Skin epidermis (tissue), 12 donors: ENCODE measurements around the gene SLC16A9.
A peak's percentile ranks its signal among the peaks of the same experiment; 100 is the strongest.

Experiments used
- H3K27ac ChIP-seq, 21 experiments: fragments of 200-600 bp; sonication (generic) in 11 of 21; one replicate each; pipeline ENCODE4 v1.5.0; 2020; ENCODE audit warnings: mild to moderate bottlenecking in 3 of 21, inconsistent platforms in 2 of 21, moderate library complexity in 2 of 21
- H3K4me3 ChIP-seq, 7 experiments: fragments of 200-600 bp; sonication (generic) in 2 of 7; one replicate each; pipeline ENCODE4 v1.5.0; 2020; ENCODE audit warnings: inconsistent platforms in 2 of 7, mild to moderate bottlenecking in 2 of 7, moderate library complexity in 1 of 7

Gene SLC16A9

DNA sequence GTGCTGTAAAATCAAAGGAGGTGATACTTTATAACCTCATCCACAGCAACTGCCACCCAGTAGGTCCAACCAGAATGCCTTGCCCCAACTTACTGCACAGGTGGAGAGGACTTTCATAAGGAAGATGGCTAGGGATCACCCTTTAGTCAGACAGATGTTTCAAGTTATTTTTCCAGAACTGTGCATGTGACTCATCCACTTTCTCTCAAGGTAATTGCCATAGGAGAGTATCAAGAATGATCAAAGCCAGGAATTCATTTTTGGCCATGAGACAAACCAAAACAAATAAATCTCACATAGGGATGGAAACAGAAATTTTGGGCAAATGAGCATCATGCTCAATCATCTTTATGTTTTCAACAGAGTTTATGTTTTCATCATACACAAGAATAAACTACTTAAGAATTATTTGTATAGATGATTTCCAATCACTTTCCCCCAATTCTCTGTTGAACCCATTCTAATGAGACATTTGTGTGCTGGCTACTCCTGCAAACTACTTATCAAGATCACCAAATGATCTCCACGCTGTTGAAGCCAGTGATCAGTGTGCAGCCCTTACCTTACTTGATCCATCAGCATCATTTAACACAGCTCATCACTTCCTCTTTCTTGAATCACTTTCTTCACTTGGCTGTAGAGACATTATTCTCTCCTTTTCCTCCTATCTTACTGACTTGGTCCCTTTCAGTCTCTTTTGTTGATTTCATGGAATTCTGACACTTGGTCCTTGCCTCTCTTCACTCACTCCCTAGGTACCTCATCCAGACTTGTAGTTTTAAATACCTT is 74.0 kb downstream of the SLC16A9 start:
- Histone ChIP-seq H3K27ac (no peak overlapping the region), H3K4me3 (no peak overlapping the region)

DNA sequence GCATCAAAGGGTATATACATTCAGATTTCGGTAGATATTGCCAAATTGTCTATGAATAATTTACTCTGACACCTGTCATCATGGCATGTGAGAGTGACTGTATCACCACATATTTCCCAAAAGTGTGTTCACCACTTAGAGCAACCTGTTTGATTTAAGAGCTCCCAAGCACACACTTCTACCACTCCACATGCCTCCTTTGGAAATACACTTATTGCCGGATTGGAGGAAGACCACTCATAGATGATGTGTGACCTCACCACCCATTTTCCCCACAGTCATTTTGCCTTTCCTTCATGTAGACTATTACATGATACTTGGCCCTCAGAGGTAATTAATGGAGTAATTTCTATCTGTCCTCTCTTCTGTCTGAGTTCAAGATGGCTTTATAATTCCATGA is 75.5 kb downstream of the SLC16A9 start:
- Histone ChIP-seq H3K4me3 (no peak overlapping the region), H3K27ac (no peak overlapping the region)

DNA sequence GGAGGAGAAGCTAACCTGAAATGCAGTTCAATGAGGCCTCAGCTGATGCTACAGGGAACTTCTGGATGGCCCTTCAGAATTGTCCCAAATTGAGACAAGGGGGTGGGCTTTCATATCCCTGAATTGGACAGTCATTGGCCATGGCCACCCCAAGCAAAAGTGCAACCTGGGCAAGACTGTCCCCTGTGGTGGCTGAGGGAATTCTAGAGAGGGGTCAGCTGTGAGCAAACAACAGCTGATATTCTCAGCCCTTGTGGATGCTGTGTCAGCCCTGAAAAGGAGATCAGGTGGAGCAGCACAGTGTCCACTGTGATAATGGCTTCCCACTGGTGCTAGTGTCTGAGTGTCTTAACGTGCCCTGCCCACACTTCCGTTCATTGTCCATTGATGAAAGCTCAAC is 76.6 kb downstream of the SLC16A9 start:
- no peak overlapping the region for H3K4me3 ChIP-seq
- no peak overlapping the region for H3K27ac ChIP-seq

DNA sequence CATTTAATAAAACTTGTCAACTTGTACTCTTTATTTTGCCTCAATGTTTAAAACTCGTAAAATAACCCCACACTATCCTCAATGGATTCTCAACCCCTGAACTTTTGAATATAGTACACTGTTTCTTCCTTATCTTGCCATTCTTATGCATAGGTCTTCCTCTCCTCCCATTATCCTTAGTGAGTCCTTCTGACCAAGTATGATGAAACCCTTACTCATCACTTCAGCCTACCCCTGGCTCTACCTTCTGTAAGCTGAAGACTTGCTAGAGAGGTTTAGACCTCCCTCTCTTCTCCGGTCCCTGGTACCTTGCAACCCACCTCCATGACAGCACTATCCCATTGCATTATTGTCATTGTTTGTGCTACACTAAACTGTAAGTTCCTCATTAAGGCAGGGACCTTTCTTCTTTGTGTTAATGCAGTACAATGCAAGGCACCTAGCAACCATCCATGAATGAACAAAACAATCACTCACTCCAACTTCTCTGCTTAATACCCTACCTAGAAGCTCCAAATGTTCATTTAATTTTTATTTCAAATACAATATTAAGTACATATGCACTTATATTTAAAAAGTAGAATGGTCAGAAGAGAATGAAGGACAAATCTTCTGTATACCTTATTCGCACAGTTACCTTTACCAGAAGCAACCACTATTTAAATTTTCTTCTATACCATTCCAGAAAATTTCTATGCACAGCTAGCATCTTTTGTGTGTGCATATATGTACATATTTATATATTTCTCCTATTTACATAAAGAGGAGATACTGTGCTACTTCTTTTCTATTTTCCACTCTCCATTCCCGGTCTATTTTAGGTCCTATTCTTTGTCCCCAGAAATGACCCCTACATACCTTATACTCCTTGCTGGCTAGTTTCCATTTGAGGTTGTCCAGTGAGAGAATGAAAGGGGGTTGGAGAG is 77.5 kb downstream of the SLC16A9 start:
- Histone ChIP-seq H3K27ac (no peak overlapping the region), H3K4me3 (no peak overlapping the region)

DNA sequence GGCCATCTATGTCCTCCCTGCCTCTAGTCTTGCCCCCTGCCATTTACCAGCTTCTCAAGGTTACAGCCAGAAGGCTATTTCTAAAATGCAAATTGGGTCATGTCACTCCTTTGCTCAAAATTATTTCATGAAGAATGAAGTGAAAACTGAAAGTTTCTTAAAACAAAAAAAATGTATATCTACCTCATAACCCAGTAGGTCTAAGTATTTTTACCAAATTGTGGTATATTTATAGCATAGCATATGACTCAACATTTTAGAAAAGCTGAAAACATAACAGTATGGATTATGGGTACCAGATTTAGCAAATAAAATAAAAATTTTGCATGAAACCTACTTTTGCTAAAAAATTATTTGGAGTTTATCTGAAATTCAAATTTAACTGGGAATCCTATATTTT is 78.4 kb downstream of the SLC16A9 start:
- no peak overlapping the region for H3K4me3 ChIP-seq

DNA sequence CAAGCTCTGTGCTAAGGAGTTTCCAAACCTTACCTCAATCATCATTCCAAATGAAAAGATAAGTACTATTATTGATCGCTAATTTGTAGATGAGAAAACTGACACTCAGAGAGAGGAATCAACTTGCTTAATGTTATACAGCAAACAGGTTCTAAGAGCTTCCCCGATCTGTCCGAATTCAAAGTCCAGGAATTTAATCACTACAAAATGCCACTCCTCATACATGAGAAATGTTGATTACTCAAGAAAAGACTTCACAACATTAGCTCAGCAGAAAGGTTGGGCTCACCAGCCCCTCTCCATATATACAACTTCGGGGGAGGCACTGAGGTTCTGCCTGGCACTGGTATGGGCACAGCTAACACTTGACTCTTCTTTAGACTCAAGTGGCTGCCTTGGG is 80.7 kb downstream of the SLC16A9 start:
- Histone ChIP-seq H3K27ac (no peak overlapping the region), H3K4me3 (no peak overlapping the region)

More for the DNA sequence above, 78.4 kb downstream of the SLC16A9 start:
- no peak overlapping the region for H3K27ac ChIP-seq

DNA sequence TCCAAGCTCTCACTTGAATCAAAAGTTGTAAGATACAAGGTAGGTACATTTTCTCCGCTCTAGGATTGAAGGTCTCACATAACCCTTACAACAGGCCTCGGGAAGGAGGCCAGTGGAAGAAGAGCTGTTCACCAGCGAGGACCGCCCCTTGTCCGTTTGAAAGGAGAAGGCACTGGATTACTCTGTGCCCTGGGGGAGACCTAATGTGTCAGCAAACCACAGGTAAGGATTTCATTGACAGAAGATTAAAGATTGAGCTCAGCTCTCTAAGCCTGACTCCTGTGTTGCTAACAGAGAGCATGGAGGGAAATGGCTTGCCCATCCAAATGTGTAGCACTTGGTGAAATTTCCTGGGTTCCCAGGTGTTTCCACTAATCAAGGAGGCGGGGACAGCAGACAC is 81.2 kb downstream of the SLC16A9 start:
- Histone ChIP-seq H3K27ac (no peak overlapping the region), H3K4me3 (no peak overlapping the region)

DNA sequence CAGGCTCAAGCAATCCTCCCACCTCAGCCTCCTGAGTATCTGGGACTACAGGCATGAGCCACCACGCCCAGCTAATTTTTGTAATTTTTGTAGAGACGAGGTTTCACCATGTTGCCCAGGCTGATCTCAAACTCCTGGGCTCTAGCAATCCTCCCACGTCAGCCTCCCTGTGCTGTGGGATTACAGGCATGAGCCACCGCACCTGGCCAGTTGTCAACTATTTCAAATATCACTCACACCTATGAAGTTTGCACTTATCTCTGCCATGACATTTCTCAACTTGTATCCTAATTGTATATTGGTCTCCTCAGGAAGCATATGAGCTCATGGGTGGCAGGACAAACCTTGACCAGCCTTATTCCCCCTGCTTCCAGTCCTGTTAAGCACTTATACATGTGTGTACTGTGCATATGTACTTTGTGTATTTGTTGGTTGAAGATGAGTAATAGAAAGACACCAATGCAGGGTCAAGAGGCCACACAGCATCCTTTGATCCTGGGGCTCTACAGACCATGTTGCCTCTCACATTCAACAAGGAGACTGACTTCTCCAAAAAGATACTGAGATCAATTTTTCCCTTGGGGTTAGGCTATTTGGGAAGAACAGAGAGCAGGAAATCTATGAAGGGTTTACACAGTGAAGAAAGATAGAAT is 82.2 kb downstream of the SLC16A9 start:
- Histone ChIP-seq H3K27ac (no peak overlapping the region), H3K4me3 (no peak overlapping the region)

DNA sequence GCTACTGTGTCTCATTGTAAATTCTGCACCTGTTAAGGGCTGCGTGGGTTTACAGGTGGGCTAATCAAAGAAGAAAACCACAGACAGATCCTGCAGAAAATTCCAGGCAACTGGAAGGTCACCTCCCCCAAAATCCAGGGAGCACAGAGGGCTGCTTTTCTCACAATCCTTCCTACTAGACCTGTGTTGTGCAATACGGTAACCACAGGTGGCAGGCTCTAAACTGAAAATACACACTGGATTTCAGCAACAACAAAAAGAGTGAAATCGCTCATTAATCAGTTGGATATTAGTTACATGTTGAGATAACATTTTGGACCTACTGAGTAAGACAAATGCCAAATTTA is 83.2 kb downstream of the SLC16A9 start:
- Histone ChIP-seq H3K27ac (no peak overlapping the region), H3K4me3 (no peak overlapping the region)

DNA sequence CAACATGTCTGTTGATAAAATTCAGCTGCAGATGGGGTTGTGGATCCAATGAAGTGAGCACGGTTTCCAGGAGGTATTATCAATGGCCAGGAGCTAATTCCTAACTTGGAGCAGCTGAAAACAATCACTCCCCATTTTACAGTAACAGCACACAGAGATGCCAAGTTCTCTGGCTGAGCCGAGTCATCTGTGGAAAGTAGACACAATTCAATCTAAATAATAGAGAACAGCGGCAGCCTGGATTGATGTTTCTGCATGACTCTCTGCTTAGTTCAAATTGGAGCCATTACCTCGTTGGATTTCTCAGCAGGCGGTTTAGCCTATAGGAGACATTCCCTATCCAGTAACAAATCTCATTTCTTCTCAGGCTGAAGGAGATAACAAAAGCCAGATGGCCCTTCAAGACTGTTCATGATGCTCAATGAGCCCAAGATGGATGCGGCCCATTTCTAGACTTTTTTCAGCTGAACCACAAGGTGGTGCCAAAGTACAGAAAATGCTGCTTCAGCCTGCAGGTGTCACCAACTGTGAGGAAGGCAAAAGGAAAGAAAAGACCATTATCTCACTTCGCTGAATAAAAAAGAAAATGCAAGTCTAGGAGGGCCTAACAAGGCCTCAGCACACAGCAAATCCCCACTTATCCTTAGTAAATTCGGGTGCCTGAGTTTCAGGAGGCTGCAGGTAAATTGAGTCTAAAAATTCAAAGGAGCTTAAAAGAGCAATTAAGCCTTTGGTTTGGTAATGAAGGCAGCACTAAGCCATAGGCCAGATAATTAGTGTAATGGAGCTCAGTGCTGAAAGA is 83.7 kb downstream of the SLC16A9 start:
- Histone ChIP-seq H3K4me3 (no peak overlapping the region), H3K27ac (no peak overlapping the region)

DNA sequence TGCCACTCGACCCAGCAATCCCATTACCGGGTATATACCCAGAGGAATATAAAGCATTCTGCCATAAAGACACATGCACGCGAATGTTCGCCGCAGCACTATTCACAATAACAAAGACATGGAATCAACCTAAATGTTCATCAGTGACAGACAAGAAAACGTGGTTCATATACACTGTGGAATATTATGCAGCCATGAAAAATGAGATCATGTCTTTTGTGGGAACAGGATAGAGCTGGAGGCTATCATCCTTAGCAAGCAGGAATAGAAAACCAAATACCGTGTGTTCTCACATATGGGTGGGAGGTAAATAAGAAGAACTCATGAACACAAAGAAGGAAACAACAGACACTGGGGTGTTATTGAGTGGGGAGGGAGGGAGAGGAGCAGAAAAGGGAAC is 84.7 kb downstream of the SLC16A9 start:
- no peak overlapping the region for H3K4me3 ChIP-seq
- H3K27ac ChIP-seq, result no peak overlapping the region

DNA sequence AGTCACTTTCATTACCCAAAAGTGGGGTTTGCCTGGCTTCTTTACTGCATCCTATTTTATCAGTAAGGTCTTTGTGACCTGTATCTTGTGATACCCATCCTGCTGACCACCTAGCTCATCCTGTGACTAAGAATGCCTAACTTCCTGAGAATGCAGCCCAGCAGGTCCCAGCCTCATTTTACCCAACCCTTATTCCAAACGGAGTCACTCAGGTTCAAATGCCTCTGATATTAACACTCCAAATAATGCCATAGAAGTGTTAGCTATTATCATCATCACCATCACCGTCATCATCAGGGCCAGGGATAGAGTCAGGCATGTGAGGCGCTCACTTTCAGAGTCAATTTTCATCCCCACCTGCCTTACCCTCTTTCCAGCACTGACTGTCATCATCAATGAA is 85.5 kb downstream of the SLC16A9 start:
- H3K27ac ChIP-seq, result no peak overlapping the region
- no peak overlapping the region for H3K4me3 ChIP-seq

DNA sequence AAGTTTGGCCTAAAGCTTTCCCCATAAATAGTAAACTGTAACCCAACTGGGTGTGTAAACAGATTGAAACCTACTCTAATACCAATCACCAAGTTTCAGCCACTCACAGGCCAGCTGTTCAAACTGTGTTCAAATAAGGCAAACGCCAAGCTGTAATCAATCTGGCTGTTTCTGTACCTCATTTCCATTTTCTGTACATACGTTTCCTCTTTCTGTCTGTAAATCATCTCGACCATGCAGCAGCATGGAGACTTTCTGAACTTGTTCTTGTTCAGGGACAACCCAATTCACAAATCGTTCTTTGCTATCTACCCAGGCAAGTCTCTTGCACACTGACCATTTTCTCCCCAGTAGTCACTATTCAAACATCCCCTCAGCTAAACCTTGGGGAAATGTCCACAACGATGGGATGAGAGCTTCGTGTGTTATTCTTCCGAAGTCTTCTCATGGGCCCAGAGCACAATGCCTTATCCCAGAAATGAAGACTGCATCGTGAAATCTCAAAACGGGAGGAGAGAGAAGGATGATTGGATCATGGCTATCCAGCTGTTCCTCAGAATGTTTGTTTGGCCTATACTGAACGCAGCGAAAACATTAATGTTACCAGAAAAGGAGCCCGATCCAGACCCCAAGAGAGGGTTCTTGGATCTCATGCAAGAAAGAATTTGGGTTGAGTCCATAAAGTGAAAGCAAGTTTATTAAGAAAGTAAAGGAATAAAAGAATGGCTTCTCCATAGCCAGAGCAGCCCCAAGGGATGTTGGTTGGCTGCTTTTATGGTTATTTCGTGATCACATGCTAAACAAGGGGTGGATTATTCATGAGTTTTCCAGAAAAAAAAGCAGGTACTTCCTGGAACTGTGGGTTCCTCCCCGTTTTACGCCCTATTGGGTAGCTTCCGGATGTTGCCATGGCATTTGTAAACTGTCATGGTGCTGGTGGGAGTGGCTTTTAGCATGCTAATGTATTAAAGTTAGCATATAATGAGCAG is 86.2 kb downstream of the SLC16A9 start:
- Histone ChIP-seq H3K27ac (no peak overlapping the region), H3K4me3 (no peak overlapping the region)

DNA sequence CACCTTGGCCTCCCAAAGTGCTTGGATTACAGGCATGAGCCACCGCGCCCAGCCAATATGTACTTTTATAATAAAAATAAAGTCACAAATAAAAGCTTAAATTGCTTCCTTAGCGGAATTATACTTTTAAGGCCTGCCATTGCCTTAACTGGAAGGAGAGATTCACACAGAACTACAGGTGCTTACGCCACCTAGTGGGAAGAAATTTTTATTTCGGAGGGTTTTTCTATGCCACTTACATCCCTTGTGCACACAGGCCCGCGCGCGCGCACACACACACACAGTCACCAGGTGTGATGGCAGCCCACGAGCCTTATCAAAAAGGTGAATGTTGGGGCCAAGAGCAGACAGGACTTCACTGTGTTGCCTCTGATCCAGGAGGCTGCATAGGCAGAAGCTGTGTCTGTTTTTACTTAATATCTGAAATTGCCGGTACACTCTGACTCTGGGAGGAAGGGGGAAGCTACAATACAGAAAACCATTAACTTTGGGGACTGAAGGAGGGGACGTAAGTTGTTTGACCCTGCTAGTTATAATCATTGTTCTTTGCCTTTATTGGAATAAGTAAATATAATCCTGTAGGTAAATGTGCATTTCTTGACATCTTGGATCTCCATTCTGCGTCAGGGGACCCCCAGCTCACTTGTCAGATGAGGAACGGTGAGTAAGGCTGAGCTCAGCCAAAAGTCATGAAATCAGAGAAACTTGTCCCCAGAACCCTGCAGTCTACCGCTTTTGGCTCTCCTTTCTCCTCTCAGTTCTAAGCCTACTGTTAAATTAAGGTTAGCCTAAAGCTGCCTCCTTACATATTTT is 87.1 kb downstream of the SLC16A9 start:
- no peak overlapping the region for H3K27ac ChIP-seq

DNA sequence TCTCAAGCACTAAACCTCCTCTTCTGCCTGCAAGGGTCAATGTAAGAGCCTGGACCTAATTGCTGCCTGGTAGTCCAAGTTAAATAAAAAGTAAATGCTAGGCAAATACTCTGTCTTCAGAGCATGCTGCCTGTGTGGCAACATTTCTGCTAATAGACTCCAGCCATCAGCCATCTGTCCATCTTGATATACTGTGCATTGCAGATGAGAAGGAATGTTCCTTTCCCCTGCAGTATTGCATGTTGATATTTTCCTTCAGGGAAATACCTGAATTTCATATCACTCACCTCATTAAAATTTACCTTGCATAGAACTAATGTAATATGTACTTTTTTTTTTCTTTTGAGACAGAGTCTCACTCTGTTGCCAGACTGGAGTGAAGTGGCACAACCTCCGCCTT is 87.9 kb downstream of the SLC16A9 start:
- Histone ChIP-seq H3K4me3 (no peak overlapping the region), H3K27ac (no peak overlapping the region)

More for the DNA sequence above, 87.1 kb downstream of the SLC16A9 start:
- no peak overlapping the region for H3K4me3 ChIP-seq

DNA sequence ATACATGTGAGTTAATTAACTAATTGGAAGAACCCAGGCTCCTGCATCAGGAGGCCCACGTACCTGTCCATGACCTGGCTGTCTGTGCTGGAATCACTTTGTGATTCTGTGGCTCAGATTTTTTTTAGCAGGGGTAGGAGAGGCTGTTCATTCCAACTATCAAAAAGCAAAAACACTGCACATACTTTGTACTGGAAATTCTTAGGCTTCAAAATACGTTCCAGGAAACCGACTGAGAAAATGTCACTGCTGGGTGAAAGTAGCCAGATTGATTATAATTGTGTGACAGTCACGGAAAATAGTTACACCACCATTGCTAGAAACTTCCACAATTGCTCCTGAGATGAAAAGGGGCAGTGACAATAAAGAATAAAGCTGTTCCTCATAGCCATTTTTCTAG is 91.0 kb downstream of the SLC16A9 start:
- no peak overlapping the region for H3K4me3 ChIP-seq
- H3K27ac ChIP-seq, result peak overlapping the region in 1 of 21 experiments; percentile 17

DNA sequence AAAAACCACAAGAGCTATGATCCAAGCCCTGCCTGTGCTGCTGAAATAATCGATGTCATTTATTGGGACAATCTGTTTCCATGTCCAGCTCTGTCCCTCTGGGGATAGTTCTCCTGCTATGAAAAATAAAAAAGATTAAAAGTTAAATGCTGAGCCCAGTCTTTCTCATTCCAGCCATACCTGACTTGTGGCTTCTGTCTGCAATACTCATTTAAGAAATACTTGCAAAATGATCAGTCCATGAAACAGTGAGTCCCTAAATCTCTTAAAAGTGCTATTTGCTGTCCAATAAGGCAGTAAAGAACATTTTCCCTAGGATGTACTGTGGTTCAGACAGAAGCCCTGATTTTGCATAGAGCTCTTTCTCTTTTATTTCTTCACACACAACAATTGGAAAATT is 91.7 kb downstream of the SLC16A9 start:
- Histone ChIP-seq H3K4me3 (no peak overlapping the region), H3K27ac (no peak overlapping the region)

DNA sequence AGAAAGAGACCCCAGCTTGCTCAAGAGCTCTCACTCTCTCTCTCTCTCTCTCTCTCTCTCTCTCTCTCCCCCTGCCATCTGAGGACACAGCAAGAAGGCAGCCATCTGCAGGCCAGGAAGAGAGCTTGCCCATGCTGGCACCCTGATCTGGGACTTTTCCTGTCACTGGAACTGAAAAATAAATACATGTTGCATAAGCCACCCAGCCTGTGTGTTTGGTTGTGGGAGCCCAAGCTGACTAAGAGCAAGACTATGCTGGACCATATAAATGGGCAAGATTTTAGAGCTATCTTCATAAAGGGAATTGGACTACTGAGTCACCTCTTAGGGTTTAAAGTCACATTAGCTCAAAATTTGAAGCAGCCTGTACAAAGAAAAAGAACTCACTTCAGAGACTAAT is 98.6 kb downstream of the SLC16A9 start:
- H3K27ac ChIP-seq, result no peak overlapping the region
- no peak overlapping the region for H3K4me3 ChIP-seq
